Smooth muscle cell (in vitro differentiated cells): ENCODE results near the gene EIF4ENIF1. TPM values are rescaled to one million over a fixed set of nuclear protein-coding genes. Genes with fewer than 3 reads are reported as not detected.

Experiments used
- DNase-seq: peaks from one replicate; lab custom pipeline; 2025; ENCODE audit not compliant: unreplicated experiment; lab: John Stamatoyannopoulos, UW
- H2AFZ ChIP-seq: fragments of 200-600 bp; sonication (generic); 2 replicates; pipeline ENCODE4 v1.6.0; 2016; ENCODE audit warnings: antibody characterized with exemption, low read depth, mild to moderate bottlenecking
- H3F3A ChIP-seq: fragments of 200-600 bp; sonication (generic); 2 replicates; pipeline ENCODE4 v1.6.0; 2017; ENCODE audit warnings: antibody characterized with exemption, low read depth
- H3K27ac ChIP-seq: fragments of 200-600 bp; sonication (generic); 2 replicates; pipeline ENCODE4 v1.5.1; 2016; ENCODE audit warnings: low read depth, mild to moderate bottlenecking
- H3K27me3 ChIP-seq: fragments of 200-600 bp; sonication (generic); 2 replicates; pipeline ENCODE4 v1.6.1; 2016; ENCODE audit warnings: low read depth, mild to moderate bottlenecking
- H3K36me3 ChIP-seq: fragments of 200-600 bp; sonication (generic); 2 replicates; pipeline ENCODE4 v1.5.1; 2016; ENCODE audit warnings: low read depth
- H3K4me1 ChIP-seq: fragments of 200-600 bp; sonication (generic); 2 replicates; pipeline ENCODE4 v1.5.1; 2016; ENCODE audit warnings: low read depth
- H3K4me2 ChIP-seq: fragments of 200-600 bp; sonication (generic); 2 replicates; pipeline ENCODE4 v1.6.0; 2016; ENCODE audit warnings: mild to moderate bottlenecking
- H3K4me3 ChIP-seq: fragments of 200-600 bp; sonication (generic); 2 replicates; pipeline ENCODE4 v1.5.1; 2016; ENCODE audit warnings: mild to moderate bottlenecking
- H3K79me2 ChIP-seq: fragments of 200-600 bp; sonication (generic); 2 replicates; pipeline ENCODE4 v1.6.0; 2016; ENCODE audit warnings: low read depth, mild to moderate bottlenecking
- H3K9ac ChIP-seq: fragments of 200-600 bp; sonication (generic); 2 replicates; pipeline ENCODE4 v1.6.0; 2016; ENCODE audit warnings: low read depth
- H3K9me3 ChIP-seq: fragments of 200-600 bp; sonication (generic); replicated peaks from 2 replicates; pipeline ENCODE4 v1.5.1; 2016; ENCODE audit warnings: low read depth
- H4K20me1 ChIP-seq: fragments of 200-600 bp; sonication (generic); 2 replicates; pipeline ENCODE4 v1.6.0; 2016; ENCODE audit warnings: low read depth
- CTCF ChIP-seq: fragments of 200-600 bp; sonication (generic); IDR thresholded peaks from 2 replicates; pipeline ENCODE4 v1.5.1; 2017; ENCODE audit warnings: borderline replicate concordance, mild to moderate bottlenecking, antibody characterized with exemption; ENCODE audit not compliant: insufficient read depth, poor library complexity, severe bottlenecking
- WGBS: methylation state at CpG from one replicate; pipeline ENCODE4 v1.1.7; 2016; ENCODE audit warnings: low lambda C conversion rate; 5-methylcytosine and 5-hydroxymethylcytosine counted together
- polyA plus RNA-seq: library from polyadenylated mRNA; unstranded; fragments of >200 nt; fragmentation: Nextera tagmentation; extraction: Ambion mirVana; gene quantifications from 2 replicates; pipeline ENCODE4 v1.2.1, GENCODE V29; 2016
- total RNA-seq: library from RNA; depleted of rRNA; stranded (reverse); fragments of >200 nt; gene quantifications from 2 replicates; pipeline ENCODE4 v1.2.3, GENCODE V29; 2014

The EIF4ENIF1 gene
- total and polyA plus RNA-seq, 2 experiments from 2014 or later = 11.6 to 15.5 TPM

GRCh38 chr22:31490496-31490925 is 869 bp upstream of the EIF4ENIF1 start:
- peak overlapping the region; percentile 69 for H3K4me3 ChIP-seq

GRCh38 chr22:31488988-31489617 is 539 bp downstream of the EIF4ENIF1 start:
- DNase-seq = peak; percentile 27
- Histone ChIP-seq H3F3A (peaks cover 9% of the 10 kb centered on the region), H3K27me3 (no peaks in the 10 kb centered on the region), H4K20me1 (peaks cover 11% of the 10 kb centered on the region), H3K4me3 (peak overlapping the region; percentile 69), H3K9ac (peak overlapping the region; percentile 85), H3K4me1 (peaks cover 21% of the 10 kb centered on the region), H2AFZ (peak overlapping the region; percentile 80), H3K4me2 (peak overlapping the region; percentile 87), H3K36me3 (no peaks in the 10 kb centered on the region), H3K79me2 (peaks cover 50% of the 10 kb centered on the region), H3K9me3 (no peaks in the 10 kb centered on the region), H3K27ac (peak overlapping the region; percentile 39)
- WGBS = 2% methylated on average over 20 of the region's 61 CpGs
- no peak for TF ChIP-seq CTCF

More at GRCh38 chr22:31490496-31490925, 869 bp upstream of the EIF4ENIF1 start:
- H3K4me2 ChIP-seq = peak overlapping the region; percentile 87
- WGBS = 6% methylated on average over 15 of the region's 15 CpGs
- H3K4me1 ChIP-seq = peaks cover 21% of the 10 kb centered on the region
- peak; percentile 20 for DNase-seq
- no peak for TF ChIP-seq CTCF
- peak overlapping the region; percentile 94 for H3K9ac ChIP-seq
- H4K20me1 ChIP-seq = no peaks in the 10 kb centered on the region
- H2AFZ ChIP-seq = peak overlapping the region; percentile 88
- H3K27ac ChIP-seq = peak overlapping the region; percentile 98
- no peaks in the 10 kb centered on the region for H3K36me3 ChIP-seq
- H3K79me2 ChIP-seq = peaks cover 36% of the 10 kb centered on the region
- H3K27me3 ChIP-seq = no peaks in the 10 kb centered on the region
- H3F3A ChIP-seq = peaks cover 9% of the 10 kb centered on the region
- H3K9me3 ChIP-seq = no peaks in the 10 kb centered on the region

GRCh38 chr22:31488346-31488883 is 1.2 kb downstream of the EIF4ENIF1 start:
- peaks cover 21% of the 10 kb centered on the region for H3K4me1 ChIP-seq
- H3K9ac ChIP-seq = peak overlapping the region; percentile 85
- peak overlapping the region; percentile 69 for H3K4me3 ChIP-seq
- peaks cover 18% of the 10 kb centered on the region for H4K20me1 ChIP-seq
- WGBS = 89% methylated on average over 6 of the region's 6 CpGs
- H3K4me2 ChIP-seq = peak overlapping the region; percentile 87
- H3K27ac ChIP-seq = peak overlapping the region; percentile 39
- no peak for DNase-seq
- H3F3A ChIP-seq = peaks cover 9% of the 10 kb centered on the region
- H2AFZ ChIP-seq = peak overlapping the region; percentile 80
- no peaks in the 10 kb centered on the region for H3K9me3 ChIP-seq
- peaks cover 57% of the 10 kb centered on the region for H3K79me2 ChIP-seq
- no peak for TF ChIP-seq CTCF
- no peaks in the 10 kb centered on the region for H3K27me3 ChIP-seq
- no peaks in the 10 kb centered on the region for H3K36me3 ChIP-seq
